Liver (tissue), 3 donors: ENCODE data around the gene OR5D18.

Experiments used
- ATF3 ChIP-seq: IDR thresholded peaks from 2 replicates; pipeline ENCODE4 v1.6.1; 2016; ENCODE audit warnings: antibody characterized with exemption
- CTCF ChIP-seq: fragments of 150-350 bp; IDR thresholded peaks from 2 replicates; pipeline ENCODE4 v1.5.1; 2017; ENCODE audit warnings: improper control_type of control experiment, low read depth, low read length; ENCODE audit not compliant: missing input control
- GABPA ChIP-seq, 2 donors: IDR thresholded peaks in 1 of 2; conservative IDR thresholded peaks in 1 of 2; 2 replicates each; pipeline ENCODE4 v1.6.1; 2016; ENCODE audit warnings: antibody characterized with exemption in 2 of 2, mild to moderate bottlenecking in 1 of 2, moderate library complexity in 1 of 2
- HNF4A ChIP-seq, 2 donors: conservative IDR thresholded peaks; 2 replicates each; pipeline ENCODE4 v1.6.1; 2016; ENCODE audit warnings: antibody characterized with exemption in 2 of 2, mild to moderate bottlenecking in 2 of 2
- JUND ChIP-seq, 2 donors: IDR thresholded peaks; 2 replicates each; pipeline ENCODE4 v1.6.1; 2016; ENCODE audit warnings: antibody characterized with exemption in 2 of 2
- MAX ChIP-seq: IDR thresholded peaks from 2 replicates; pipeline ENCODE4 v1.6.1; 2016; ENCODE audit warnings: antibody characterized with exemption
- RAD21 ChIP-seq, 2 donors: IDR thresholded peaks; 2 replicates each; pipeline ENCODE4 v1.6.1; 2016; ENCODE audit warnings: antibody characterized with exemption in 2 of 2, mild to moderate bottlenecking in 2 of 2
- REST ChIP-seq: IDR thresholded peaks from 2 replicates; pipeline ENCODE4 v1.6.1; 2016; ENCODE audit warnings: antibody characterized with exemption, mild to moderate bottlenecking
- RXRA ChIP-seq, 2 donors: IDR thresholded peaks; 2 replicates each; pipeline ENCODE4 v1.6.1; 2017 to 2018; ENCODE audit warnings: antibody characterized with exemption in 2 of 2, mild to moderate bottlenecking in 1 of 2
- TAF1 ChIP-seq: conservative IDR thresholded peaks from 2 replicates; pipeline ENCODE4 v1.6.1; 2016; ENCODE audit warnings: antibody characterized with exemption, mild to moderate bottlenecking
- YY1 ChIP-seq: IDR thresholded peaks from 2 replicates; pipeline ENCODE4 v1.6.1; 2016; ENCODE audit warnings: antibody characterized with exemption, mild to moderate bottlenecking
- ZBTB33 ChIP-seq: IDR thresholded peaks from 2 replicates; pipeline ENCODE4 v1.6.1; 2016; ENCODE audit warnings: antibody characterized with exemption
- donor health status: healthy.
- donor health status: healthy.

GRCh38 chr11:55849037-55849436, 29.6 kb downstream of the OR5D18 start:
- TF ChIP-seq CTCF = no peak
- TF ChIP-seq GABPA (IDR thresholded peaks at IDR 0.05 in 1 of 2, conservative IDR thresholded peaks at IDR 0.05 in 1 of 2) = no peak
- TF ChIP-seq TAF1 = no peak
- no peak for TF ChIP-seq MAX
- TF ChIP-seq YY1 = no peak
- TF ChIP-seq ZBTB33 = no peak
- no peak for TF ChIP-seq RAD21 (IDR thresholded peaks at IDR 0.05)
- no peak for TF ChIP-seq HNF4A (conservative IDR thresholded peaks at IDR 0.05)
- no peak for TF ChIP-seq REST
- TF ChIP-seq RXRA (IDR thresholded peaks at IDR 0.05) = no peak
- no peak for TF ChIP-seq JUND (IDR thresholded peaks at IDR 0.05)
- TF ChIP-seq ATF3 = no peak
